Measurements from ENCODE around the gene HDAC4.

HDAC4 gene

DNA sequence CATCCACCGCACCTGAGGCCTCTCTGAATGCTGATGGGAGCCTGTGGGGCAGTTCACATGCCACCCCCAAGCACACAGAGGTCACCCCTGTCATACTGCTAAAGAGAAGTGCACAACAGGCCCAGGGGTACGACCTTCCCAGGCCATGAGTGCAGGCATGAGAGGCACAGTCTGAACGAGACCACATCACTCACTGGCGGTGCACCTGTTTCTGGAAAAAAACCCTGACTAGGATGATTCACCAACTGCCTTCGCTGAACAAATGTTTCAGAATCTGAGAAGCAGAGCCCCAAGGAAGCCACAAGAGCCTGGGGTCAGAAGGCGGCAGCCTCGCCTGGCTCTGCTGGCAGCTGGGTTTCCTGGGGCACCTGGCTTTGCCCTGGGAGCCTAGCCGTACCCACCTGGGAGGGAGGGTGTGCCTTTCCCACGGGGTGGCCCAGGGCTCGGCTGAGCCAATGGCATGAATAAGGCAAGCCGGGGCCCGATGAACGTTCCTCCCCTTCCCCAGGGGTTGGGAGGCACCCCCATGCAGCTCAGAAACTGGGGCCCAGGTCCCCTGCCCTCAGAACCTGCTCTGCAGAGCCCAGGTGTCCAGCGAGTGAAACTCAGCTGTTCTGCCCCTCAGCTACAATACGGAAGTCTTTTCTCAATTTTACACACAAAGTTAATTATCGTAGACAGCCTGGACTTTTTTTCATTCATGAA is 73.8 kb downstream of the HDAC4 start:
- DNase-seq (ENCODE audit: low spot score): no peak

DNA sequence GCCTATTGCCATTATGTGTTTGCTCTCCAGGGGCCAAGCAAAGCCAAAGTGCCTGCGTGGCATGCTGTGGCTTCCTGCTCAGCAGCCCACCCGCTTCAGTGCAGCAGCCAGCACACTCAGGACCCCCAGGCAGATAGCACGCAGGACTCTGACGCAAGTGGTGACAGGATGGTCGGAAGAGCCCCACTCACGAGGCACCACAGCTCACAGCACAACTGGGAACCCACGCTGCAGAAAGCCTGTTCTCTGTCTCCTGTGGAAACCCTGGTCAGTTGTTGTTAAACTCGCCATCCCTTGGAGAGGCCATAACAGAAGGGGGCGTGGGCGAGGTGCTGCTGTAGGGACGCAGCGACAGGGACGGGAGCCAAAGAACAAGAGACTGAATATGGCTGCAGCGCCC is 76.4 kb downstream of the HDAC4 start:
- DNase-seq (ENCODE audit: low spot score): no peak

DNA sequence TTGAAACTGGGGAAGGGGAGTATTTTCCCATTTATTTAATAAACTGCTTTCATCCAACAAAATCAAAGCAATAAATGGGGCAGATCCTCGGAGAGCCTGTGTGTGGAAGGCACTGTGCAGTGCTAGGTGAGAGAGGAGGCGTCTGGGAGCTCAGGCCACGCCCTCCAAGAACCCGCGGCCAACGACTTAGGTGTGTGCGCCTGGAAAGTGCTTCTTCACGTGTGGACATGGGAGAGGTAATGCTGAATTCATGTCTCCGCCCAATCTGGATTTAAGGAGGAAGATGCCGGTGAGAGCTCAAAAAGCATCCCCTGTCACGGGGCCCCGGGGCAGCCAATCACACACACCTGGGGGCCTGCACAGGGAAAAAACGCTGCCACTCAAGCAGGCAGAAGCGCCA is 77.4 kb downstream of the HDAC4 start:
- no peak for DNase-seq (ENCODE audit: low spot score)

DNA sequence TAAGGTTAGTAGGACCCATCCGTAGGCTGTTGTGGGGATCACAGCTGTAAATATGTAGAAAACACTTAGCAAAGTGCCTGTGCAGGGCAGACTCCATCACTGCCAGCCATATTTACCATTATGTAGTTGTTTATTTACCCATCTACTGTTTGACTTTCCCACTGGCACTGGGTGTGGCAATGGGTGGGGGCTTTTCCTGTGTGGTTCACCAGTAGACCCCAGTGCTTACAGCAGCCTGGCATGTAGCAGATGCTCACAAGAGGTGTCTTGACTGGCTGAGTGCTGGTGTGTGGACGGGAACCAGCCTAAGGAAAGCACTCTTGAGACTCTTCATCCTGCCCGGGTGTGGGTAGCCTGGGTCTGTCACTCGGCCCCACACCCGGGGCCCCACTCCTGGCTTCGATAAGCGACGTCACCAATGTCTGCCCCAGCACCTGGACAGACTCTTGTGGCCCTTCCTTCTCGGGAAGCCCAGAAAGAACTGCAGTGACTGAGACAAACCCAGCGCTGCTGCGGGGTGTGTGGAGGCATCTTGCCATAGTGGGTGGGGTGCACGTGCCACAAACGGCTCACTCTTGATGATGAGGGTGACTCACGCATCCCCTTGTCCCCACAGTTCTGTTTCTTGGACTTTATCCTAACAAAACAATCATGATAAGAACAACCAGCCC is 78.3 kb downstream of the HDAC4 start:
- no peak for DNase-seq (ENCODE audit: low spot score)

DNA sequence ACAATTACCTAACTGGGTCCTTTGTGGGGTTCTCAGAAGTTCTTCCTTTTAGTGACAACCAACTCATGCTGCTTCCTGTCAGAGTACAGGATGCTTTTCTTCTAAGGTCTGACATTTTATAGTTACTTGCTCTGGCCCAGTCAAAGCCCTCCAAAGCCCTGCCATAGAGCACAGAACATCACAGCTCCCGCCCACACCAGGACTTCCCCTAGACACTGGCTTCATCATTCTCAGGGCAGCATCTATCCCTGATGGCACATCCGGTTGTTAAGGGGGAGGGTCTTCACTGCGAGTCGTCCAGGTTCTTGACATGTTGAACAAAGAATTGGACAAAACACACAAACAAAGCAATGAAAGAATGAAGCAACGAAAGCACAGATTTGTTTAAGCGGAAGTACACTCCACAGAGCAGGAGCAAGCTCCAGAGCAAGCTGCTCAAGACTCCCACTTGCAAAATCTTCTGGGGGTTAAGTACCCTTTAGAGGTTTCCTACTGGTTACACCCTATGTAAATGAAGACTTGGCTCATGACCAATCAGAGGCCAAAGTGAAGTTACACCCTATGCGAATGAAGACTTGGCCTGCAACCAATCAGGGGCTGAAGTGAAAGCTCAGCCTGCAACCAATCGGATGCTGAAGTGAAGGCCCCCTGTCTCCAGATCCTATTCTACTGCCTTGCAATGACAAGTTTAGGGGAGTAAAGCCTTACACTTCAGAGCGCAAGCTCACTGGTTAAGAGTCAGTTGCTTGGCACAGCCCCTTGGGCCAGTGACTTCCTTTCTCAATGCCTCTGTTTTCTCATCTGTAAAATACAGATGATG is 79.0 kb downstream of the HDAC4 start:
- DNase-seq (ENCODE audit: low spot score): no peak

DNA sequence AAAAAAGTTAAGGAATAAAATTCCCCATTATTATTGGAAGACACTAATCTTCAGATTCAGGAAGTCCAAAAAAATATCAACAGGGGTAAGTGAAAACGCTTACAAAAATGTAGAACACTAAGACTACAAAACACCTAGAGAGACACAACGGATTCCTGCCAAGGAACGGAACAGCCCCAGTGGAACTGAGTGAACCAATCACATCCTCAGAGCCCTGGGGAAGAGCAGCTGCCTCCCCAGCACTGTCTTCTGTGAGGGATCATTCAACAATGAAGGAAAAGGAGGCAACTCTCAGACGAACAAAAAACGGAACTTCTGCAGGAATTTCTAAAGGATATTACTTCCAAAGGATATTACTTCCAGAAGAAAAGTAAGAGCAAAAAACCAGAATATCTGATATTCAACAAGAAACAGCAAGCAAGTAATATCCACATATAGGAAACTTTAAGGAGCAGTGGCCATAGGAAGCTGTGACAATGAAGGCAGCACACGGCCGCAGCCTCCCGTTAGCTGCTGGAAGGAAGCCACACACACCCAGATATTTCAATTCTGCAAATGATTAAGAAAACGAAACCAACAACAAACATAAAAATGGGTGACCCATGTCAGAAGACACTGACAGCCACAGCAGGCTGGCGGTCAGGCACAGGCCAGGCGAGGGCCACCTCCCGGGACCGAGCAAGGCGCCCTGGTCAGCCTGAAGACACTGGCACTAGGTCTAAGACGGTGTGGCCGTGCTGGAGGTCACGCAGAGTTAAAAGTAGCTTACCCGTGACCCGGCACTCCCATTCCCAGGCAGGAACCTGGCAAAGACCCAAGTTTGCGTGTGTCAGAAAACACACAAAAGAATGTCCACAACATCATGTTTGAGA is 81.8 kb downstream of the HDAC4 start:
- DNase-seq (ENCODE audit: low spot score): peak; percentile 44

DNA sequence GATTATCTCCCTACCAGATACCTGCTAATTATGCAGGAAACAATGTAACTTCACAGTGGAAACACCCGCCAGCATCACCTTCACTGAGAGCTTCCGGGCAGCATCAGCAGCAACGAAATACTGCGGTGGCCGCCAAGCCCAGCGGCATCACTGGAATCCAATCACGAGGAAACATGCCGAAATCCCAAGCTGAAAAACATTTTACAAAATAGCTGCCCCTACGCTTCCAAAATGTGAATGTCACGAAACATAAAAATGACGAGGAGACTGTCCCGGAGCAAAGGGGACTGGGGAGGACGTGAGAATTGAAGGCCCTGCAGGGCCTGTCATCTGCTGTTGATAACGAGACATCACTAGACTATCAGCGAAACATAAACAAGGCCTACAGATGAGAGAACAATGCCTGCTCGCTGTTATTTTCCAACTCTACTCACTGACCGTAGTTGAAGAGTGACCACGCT is 82.6 kb downstream of the HDAC4 start:
- DNase-seq (ENCODE audit: low spot score): no peak

DNA sequence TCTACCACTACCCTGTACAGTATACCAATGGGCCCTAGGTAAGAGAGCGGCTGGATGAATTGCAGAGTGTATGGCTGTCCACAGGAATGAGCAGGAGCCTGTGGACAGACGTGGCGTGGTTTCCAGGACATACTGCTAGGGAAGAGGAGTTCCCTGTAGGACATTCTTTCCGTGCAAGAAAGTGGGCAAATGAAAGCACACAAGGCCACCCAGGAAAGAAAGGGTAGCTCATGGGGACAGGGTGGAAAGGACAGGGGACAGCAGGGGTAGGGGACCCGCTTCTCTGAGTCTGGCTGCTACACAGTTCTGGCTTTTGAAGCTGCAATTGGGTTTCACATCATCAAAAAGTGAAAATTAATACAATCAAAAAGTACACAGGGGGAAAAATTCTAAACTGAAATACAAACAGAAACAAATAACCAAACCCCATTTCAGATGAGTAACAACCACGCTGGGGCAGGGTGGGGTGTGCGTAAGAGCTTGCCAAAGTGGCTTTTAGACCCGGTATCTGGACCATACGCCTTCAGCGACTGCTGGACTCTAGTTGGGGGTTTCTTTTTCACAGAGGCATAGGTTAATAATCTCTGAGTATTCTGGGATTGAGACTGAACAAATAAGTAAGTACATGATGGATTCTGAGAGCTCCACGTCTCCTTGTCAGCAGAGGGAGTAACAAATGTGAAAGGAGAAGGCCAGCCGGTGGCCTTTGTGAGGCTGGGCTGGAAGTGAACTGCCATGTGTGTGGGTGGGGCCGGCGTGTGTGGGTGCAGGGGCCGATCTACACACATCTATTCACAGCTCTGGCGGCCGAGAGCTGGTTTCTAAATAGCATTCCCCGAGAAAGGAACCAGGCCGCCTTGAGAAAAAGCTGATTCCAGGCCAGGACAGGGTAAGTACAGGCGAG is 84.0 kb downstream of the HDAC4 start:
- DNase-seq (ENCODE audit: low spot score): no peak

DNA sequence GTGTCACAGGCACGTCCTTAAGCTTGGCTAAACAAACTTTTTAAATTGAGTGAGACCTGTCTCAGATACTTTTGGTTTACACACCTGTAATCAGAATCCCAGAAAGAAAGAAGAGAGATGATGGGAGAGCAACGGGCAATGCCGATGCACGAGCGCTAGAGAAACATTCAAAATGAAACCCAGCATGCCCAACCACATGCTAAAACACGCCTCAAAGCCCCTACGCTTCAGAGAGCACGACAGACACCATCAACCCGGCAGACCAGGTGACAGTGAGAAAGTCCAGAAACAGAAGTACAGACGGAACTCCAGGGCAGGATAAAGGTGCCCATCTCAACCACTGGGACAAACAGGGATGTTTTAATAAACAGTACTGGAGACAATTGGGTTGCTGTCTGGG is 85.5 kb downstream of the HDAC4 start:
- DNase-seq (ENCODE audit: low spot score): no peak

DNA sequence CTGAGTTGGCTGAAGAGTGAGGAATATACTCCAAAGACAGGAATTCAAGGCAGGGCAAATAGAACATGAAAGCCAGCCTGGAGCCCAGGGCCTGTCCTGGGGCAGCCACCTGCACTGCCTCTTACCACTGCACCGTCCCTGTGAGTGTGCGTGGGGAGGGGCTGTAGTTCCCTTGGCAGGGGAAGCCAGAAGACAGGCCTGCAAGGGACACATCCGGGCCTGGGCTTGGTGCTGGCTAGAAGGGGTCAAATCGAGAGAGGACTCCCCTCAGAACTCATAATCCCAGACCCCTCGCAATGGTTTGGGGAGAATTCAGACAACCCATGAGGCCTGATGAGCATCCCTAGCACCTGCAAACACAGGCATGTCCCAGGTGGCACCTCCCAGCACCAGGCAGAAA is 87.0 kb downstream of the HDAC4 start:
- no peak for DNase-seq (ENCODE audit: low spot score)

DNA sequence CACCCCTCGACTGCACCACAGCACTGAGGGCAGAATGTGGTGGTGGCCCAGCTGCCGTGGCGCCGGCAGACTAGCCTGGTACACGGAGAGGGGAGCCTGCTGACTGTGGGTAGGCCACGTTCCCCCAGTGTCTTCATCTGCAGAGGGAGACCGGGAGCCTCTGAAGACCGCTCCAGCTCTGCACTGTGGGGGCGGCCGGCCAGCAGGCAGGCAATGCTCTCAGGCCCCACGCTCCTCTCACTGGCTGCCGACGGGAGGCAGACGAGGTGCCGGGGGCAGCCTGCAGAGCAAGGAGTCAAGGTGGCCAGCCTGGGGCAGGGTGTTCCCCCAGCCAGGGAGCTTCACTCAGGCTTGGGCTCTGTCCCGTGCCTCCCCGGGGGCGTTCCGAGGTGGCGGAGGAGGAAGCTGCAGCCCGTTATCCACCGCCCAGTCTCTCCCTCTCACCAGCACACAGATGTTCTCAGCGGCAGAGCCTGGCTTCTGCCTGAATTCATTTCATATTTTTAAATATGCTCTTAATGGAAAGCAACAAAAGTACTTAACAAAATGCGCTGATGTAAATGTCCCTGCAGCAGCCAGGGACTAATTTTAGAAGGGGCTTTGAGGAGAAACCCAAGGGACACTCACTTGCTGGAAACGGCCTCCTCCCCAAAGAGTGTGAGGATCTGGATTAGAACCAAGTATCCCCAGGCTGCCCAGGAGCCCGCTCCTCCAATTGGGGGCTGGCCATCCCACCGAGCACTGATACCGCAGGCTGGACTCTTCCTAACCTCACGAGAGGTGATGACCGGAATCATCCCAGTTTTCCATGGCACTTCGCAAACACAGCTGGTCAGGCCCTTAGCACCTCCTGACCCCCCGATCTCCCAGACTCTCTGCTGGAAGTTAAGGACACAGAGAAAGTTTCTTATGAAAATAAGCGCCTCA is 87.8 kb downstream of the HDAC4 start:
- no peak for DNase-seq (ENCODE audit: low spot score)

DNA sequence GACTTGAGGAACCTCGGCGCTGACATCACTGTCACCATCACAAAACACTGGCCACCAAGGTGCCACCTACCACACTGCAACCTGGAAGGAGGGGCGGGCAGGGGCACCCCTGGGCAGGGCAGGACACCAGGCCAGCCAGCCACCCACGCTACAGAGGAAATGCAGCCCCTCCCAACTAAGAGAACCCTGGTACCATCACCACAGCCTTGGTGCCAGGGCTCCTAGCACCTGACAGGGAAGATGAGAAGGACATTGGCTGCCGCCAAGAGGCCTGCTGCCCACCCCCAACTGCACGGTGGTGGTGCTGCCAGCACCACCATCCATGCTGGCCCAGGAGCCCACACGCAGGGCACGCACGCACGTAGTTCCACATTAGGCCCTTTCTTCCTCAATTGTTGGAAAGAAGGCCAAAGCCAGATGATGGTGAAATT is 88.7 kb downstream of the HDAC4 start:
- no peak for DNase-seq (ENCODE audit: low spot score)

DNA sequence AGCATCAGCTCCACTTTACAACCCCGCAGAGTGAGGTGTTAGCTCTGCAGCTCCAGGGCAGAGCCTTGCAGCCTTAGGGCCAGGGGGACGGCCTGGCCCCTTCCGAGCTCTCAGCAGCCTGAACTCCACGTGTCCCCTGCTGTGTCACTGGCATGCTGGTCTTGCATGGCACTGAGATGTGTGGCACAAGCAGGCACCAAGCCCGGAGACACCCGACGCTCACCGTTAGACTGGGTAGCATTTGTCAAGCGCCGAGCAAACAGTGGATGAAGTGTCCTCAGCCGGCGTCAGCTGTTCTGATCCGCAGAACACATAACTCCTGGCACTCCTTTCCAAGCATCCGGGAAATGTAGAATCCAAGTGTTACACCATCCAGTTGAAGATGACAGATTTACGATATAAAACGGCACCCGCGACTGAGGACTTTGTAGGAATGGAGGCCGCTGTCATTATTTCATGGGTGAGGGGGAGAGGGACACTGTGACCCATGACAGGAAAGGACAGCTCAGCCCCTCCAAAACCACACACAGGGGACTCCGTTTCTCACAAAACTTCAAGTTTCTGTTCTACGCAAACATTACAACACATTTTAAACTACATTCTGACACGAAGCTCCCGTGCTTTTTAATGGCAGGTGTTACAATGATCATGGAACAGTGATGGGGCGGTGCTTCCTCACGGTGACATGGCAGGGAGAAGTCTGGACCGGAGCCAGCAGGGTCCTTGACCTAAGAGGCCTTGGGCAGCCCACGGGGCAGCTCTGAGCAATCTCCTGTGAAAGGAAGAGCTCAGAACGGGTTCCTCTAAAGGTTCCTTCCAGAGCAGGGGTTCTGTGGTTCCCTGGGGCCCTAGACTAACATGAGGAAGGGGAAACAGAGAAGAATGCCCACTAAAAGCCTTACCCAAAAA is 89.4 kb downstream of the HDAC4 start:
- no peak for DNase-seq (ENCODE audit: low spot score)

DNA sequence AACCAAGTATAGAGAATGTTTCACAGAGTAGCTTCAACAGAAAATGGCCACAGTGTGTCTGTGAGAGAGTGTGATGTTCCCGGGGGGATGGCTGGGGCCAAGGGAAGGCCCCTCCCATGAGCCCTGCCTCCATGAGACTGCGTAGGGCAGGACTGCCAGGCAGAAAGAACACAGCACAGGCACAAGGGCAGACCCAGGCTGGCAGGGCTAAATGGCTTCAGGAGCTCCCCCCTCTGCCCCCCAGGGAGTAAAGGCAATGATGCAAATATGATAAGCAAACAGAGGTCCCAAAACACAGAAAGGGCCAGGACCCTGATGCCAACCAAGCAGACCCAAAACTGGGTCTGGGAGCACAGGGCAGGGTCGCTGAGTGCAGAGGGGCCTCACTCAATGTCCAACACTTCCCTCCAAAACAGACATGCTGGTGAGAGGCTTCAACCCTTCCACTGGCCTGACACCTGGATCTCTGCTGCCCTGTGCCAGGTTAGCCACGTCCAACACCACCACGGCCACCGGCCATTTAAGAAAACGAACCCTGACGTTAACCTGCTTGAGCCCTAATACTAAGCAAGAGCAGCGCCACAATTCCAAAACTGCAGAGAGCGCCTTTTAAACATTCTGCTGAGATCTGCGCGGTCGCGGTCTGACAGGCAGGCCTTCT is 90.3 kb downstream of the HDAC4 start:
- no peak for DNase-seq (ENCODE audit: low spot score)

DNA sequence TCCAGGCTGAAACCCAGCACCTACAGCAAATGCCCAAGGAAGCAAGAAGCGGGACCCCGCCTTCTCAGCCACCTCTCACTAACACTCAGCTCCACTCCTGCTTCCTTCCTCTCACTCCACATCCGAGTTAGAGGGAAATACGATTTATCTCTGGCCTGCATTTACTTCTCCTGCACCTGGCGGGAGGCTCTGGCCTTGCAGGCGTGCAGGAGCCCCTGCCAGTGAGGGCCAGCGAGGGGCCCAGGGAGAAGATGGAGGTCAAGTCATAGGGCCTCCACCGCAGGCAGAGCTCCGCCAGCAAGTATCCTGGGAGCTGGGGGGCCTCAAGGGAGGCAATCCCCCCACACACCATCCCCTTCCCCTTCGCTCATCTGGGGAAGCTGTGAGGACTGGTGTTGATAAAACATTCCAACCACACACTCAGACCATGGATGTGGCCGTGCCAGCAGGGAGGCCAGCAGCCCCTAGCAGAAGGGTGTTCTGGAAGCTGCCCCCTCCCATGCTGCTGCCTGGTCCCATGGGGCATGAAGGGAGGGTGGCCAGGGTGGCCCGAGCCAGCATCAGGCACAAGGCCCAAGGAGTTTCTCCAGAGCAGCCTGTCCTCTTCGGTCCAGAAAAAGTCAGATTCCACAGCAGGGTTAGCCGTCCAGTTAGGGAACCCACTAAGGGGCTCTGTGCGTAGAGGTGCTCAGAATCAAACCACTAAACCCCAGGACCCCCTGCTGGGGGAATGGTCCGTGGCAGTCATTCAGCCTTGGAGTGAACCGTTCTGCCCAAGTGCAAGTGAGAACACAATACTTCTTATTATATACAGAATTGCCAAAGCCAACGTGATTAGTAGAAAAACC is 91.2 kb downstream of the HDAC4 start:
- DNase-seq (ENCODE audit: low spot score): no peak

DNA sequence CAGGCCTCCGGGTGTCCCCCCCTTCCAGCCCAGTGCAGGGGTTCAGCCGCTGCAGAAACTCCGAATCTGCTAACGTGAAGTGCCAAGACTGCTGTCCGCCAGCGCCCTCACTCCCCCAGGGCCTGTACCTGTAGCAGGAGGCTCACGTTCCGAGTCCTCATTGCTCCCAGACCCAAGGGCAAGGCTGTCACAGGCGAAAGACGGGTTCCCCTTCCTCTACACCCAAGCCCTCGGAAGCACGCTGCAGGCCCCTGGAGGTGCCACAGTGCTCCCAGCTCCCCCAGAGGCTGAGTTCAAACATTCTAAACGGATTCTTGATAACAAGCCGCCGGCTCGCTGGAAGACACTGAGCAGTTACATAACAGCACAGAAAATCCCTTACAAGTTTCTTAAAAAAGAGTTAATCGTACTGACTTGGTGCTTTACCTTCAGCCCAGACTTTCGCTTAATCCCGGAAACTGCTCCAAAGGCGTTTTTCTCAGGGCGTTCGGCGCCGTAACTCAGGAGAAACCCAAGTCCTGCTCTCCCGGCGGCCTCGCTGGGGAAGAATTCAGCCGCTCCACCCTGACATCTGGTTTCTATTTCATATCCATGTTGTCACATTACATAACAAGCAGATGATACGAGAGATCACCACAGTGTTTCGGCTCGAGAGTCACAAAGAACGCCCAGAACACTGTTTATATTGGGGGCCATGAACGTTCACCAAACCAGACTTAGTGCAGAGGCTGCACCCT is 92.0 kb downstream of the HDAC4 start:
- DNase-seq (ENCODE audit: low spot score): peak; percentile 89
